ENCODE data around the gene RALGAPA1. TPM values are rescaled to one million over a fixed set of nuclear protein-coding genes. Genes with fewer than 3 reads are reported as not detected.

RALGAPA1 gene
- total RNA-seq, 1 experiment from 2014 or later = 31.7 TPM

DNA sequence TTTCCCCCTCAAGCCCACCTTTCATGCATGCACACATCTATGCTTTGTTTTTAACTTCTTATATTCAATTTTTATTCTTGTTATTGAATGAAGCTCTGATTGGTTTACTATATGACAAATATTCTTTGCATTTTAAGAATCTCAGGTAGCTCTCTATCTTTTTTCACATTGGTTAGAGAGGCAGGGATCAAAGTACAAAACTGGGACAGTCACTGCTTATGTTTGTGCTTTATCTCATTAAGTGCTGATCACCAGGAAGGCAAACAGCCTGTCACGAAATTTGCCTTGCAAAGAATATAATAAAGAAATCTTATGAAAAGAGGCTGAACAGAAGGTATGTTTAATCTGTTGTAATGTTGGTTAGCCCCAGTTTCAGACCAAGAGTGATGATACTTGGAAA is 304.8 kb downstream of the RALGAPA1 start (continued):
- TF ChIP-seq, protein P1, sequence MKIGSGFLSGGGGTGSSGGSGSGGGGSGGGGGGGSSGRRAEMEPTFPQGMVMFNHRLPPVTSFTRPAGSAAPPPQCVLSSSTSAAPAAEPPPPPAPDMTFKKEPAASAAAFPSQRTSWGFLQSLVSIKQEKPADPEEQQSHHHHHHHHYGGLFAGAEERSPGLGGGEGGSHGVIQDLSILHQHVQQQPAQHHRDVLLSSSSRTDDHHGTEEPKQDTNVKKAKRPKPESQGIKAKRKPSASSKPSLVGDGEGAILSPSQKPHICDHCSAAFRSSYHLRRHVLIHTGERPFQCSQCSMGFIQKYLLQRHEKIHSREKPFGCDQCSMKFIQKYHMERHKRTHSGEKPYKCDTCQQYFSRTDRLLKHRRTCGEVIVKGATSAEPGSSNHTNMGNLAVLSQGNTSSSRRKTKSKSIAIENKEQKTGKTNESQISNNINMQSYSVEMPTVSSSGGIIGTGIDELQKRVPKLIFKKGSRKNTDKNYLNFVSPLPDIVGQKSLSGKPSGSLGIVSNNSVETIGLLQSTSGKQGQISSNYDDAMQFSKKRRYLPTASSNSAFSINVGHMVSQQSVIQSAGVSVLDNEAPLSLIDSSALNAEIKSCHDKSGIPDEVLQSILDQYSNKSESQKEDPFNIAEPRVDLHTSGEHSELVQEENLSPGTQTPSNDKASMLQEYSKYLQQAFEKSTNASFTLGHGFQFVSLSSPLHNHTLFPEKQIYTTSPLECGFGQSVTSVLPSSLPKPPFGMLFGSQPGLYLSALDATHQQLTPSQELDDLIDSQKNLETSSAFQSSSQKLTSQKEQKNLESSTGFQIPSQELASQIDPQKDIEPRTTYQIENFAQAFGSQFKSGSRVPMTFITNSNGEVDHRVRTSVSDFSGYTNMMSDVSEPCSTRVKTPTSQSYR (CRISPR knock-in tag; IDR thresholded peaks at IDR 0.05) = no peak
- TF ChIP-seq SMAD4 (CRISPR knock-in tag; IDR thresholded peaks at IDR 0.05) (no peak), MXD4 (CRISPR knock-in tag; IDR thresholded peaks at IDR 0.05; ENCODE audit: borderline replicate concordance) (no peak), HMGA2 (CRISPR knock-in tag; IDR thresholded peaks at IDR 0.05) (no peak), ZNF121 (CRISPR knock-in tag; IDR thresholded peaks at IDR 0.05) (no peak)
- TF ChIP-seq, protein P2, sequence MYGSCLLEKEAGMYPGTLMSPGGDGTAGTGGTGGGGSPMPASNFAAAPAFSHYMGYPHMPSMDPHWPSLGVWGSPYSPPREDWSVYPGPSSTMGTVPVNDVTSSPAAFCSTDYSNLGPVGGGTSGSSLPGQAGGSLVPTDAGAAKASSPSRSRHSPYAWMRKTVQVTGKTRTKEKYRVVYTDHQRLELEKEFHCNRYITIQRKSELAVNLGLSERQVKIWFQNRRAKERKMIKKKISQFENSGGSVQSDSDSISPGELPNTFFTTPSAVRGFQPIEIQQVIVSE (CRISPR knock-in tag; IDR thresholded peaks at IDR 0.05; ENCODE audit: borderline replicate concordance) = no peak
- TF ChIP-seq, protein P3, sequence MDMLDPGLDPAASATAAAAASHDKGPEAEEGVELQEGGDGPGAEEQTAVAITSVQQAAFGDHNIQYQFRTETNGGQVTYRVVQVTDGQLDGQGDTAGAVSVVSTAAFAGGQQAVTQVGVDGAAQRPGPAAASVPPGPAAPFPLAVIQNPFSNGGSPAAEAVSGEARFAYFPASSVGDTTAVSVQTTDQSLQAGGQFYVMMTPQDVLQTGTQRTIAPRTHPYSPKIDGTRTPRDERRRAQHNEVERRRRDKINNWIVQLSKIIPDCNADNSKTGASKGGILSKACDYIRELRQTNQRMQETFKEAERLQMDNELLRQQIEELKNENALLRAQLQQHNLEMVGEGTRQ (CRISPR knock-in tag; IDR thresholded peaks at IDR 0.05) = no peak
- TF ChIP-seq, protein P4, sequence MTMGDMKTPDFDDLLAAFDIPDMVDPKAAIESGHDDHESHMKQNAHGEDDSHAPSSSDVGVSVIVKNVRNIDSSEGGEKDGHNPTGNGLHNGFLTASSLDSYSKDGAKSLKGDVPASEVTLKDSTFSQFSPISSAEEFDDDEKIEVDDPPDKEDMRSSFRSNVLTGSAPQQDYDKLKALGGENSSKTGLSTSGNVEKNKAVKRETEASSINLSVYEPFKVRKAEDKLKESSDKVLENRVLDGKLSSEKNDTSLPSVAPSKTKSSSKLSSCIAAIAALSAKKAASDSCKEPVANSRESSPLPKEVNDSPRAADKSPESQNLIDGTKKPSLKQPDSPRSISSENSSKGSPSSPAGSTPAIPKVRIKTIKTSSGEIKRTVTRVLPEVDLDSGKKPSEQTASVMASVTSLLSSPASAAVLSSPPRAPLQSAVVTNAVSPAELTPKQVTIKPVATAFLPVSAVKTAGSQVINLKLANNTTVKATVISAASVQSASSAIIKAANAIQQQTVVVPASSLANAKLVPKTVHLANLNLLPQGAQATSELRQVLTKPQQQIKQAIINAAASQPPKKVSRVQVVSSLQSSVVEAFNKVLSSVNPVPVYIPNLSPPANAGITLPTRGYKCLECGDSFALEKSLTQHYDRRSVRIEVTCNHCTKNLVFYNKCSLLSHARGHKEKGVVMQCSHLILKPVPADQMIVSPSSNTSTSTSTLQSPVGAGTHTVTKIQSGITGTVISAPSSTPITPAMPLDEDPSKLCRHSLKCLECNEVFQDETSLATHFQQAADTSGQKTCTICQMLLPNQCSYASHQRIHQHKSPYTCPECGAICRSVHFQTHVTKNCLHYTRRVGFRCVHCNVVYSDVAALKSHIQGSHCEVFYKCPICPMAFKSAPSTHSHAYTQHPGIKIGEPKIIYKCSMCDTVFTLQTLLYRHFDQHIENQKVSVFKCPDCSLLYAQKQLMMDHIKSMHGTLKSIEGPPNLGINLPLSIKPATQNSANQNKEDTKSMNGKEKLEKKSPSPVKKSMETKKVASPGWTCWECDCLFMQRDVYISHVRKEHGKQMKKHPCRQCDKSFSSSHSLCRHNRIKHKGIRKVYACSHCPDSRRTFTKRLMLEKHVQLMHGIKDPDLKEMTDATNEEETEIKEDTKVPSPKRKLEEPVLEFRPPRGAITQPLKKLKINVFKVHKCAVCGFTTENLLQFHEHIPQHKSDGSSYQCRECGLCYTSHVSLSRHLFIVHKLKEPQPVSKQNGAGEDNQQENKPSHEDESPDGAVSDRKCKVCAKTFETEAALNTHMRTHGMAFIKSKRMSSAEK (CRISPR knock-in tag; IDR thresholded peaks at IDR 0.05; ENCODE audit: borderline replicate concordance) = no peak

DNA sequence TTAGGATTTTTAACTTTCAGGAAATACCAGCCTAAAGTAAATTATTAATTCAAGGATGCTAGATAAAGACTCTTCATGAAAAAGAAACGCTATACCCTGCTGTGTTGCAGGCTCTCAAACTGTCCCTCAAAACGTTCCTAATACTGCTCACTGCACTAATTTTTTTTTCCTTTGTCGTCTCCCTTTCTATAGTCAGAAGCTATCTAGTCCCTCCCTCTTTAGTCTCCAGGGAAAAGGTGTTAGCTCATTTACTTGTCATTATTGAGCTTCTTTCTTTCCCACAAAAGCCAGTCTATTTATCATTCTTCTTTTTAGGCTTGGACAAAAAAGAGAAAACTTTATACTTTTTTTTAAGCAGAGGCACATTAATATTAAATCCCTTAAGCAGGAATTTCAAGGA is 305.4 kb downstream of the RALGAPA1 start:
- no peaks in the 10 kb centered on the region for H3K27me3 Mint-ChIP-seq (ENCODE audit: low read depth)
- ChIA-PET CTCF (interaction anchor here (0.6 to 1.2 kb wide), 2 partner anchors 17 to 31 kb away, joined by 3 read pairs; no protein-coding TSS in a partner anchor), POLR2A (no interaction called here)
- no peaks in the 10 kb centered on the region for H3K36me3 Mint-ChIP-seq
- no peak for TF ChIP-seq ETV6 (CRISPR knock-in tag; IDR thresholded peaks at IDR 0.05)
- no peak for TF ChIP-seq TCF7 (CRISPR knock-in tag; IDR thresholded peaks at IDR 0.05; ENCODE audit: low read depth)
- TF ChIP-seq, protein P5, sequence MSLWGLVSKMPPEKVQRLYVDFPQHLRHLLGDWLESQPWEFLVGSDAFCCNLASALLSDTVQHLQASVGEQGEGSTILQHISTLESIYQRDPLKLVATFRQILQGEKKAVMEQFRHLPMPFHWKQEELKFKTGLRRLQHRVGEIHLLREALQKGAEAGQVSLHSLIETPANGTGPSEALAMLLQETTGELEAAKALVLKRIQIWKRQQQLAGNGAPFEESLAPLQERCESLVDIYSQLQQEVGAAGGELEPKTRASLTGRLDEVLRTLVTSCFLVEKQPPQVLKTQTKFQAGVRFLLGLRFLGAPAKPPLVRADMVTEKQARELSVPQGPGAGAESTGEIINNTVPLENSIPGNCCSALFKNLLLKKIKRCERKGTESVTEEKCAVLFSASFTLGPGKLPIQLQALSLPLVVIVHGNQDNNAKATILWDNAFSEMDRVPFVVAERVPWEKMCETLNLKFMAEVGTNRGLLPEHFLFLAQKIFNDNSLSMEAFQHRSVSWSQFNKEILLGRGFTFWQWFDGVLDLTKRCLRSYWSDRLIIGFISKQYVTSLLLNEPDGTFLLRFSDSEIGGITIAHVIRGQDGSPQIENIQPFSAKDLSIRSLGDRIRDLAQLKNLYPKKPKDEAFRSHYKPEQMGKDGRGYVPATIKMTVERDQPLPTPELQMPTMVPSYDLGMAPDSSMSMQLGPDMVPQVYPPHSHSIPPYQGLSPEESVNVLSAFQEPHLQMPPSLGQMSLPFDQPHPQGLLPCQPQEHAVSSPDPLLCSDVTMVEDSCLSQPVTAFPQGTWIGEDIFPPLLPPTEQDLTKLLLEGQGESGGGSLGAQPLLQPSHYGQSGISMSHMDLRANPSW (CRISPR knock-in tag; conservative IDR thresholded peaks at IDR 0.05; ENCODE audit: low read depth) = no peak
- no peak for TF ChIP-seq ZNF121 (CRISPR knock-in tag; IDR thresholded peaks at IDR 0.05)
- TF ChIP-seq, protein P6, sequence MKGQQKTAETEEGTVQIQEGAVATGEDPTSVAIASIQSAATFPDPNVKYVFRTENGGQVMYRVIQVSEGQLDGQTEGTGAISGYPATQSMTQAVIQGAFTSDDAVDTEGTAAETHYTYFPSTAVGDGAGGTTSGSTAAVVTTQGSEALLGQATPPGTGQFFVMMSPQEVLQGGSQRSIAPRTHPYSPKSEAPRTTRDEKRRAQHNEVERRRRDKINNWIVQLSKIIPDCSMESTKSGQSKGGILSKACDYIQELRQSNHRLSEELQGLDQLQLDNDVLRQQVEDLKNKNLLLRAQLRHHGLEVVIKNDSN (CRISPR knock-in tag; IDR thresholded peaks at IDR 0.05) = no peak
- no peak for TF ChIP-seq FOXJ3 (CRISPR knock-in tag; IDR thresholded peaks at IDR 0.05; ENCODE audit: borderline replicate concordance)
- no peak for TF ChIP-seq NR1H2 (CRISPR knock-in tag; IDR thresholded peaks at IDR 0.05)
- TF ChIP-seq NR3C1 (CRISPR knock-in tag; conservative IDR thresholded peaks at IDR 0.05; ENCODE audit: low read depth) = no peak
- TF ChIP-seq, protein P7, sequence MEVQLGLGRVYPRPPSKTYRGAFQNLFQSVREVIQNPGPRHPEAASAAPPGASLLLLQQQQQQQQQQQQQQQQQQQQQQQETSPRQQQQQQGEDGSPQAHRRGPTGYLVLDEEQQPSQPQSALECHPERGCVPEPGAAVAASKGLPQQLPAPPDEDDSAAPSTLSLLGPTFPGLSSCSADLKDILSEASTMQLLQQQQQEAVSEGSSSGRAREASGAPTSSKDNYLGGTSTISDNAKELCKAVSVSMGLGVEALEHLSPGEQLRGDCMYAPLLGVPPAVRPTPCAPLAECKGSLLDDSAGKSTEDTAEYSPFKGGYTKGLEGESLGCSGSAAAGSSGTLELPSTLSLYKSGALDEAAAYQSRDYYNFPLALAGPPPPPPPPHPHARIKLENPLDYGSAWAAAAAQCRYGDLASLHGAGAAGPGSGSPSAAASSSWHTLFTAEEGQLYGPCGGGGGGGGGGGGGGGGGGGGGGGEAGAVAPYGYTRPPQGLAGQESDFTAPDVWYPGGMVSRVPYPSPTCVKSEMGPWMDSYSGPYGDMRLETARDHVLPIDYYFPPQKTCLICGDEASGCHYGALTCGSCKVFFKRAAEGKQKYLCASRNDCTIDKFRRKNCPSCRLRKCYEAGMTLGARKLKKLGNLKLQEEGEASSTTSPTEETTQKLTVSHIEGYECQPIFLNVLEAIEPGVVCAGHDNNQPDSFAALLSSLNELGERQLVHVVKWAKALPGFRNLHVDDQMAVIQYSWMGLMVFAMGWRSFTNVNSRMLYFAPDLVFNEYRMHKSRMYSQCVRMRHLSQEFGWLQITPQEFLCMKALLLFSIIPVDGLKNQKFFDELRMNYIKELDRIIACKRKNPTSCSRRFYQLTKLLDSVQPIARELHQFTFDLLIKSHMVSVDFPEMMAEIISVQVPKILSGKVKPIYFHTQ (CRISPR knock-in tag; IDR thresholded peaks at IDR 0.05) = no peak
- TF ChIP-seq NFATC4 (CRISPR knock-in tag; IDR thresholded peaks at IDR 0.05) = no peak
- TF ChIP-seq, protein P8, sequence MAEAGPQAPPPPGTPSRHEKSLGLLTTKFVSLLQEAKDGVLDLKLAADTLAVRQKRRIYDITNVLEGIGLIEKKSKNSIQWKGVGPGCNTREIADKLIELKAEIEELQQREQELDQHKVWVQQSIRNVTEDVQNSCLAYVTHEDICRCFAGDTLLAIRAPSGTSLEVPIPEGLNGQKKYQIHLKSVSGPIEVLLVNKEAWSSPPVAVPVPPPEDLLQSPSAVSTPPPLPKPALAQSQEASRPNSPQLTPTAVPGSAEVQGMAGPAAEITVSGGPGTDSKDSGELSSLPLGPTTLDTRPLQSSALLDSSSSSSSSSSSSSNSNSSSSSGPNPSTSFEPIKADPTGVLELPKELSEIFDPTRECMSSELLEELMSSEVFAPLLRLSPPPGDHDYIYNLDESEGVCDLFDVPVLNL (CRISPR knock-in tag; IDR thresholded peaks at IDR 0.05; ENCODE audit: borderline replicate concordance, low read depth) = no peak
- no peak for TF ChIP-seq CREM (CRISPR knock-in tag; IDR thresholded peaks at IDR 0.05)
- no peak for TF ChIP-seq GRHL2 (CRISPR knock-in tag; IDR thresholded peaks at IDR 0.05; ENCODE audit: insufficient replicate concordance, severe bottlenecking)
- no peak overlapping the region for H3K27ac Mint-ChIP-seq
- no peak overlapping the region for H3K4me3 Mint-ChIP-seq
- H3K4me1 Mint-ChIP-seq = no peaks in the 10 kb centered on the region
- ATAC-seq (no peak), DNase-seq (ENCODE audit: low spot score) (no peak)
- H3K9me3 Mint-ChIP-seq = peaks cover 6% of the 10 kb centered on the region; the same call in 1 of the 2 replicates

All from WTC11 (cell line).